Measurements from ENCODE around the gene ADSL.

The ADSL gene

DNA sequence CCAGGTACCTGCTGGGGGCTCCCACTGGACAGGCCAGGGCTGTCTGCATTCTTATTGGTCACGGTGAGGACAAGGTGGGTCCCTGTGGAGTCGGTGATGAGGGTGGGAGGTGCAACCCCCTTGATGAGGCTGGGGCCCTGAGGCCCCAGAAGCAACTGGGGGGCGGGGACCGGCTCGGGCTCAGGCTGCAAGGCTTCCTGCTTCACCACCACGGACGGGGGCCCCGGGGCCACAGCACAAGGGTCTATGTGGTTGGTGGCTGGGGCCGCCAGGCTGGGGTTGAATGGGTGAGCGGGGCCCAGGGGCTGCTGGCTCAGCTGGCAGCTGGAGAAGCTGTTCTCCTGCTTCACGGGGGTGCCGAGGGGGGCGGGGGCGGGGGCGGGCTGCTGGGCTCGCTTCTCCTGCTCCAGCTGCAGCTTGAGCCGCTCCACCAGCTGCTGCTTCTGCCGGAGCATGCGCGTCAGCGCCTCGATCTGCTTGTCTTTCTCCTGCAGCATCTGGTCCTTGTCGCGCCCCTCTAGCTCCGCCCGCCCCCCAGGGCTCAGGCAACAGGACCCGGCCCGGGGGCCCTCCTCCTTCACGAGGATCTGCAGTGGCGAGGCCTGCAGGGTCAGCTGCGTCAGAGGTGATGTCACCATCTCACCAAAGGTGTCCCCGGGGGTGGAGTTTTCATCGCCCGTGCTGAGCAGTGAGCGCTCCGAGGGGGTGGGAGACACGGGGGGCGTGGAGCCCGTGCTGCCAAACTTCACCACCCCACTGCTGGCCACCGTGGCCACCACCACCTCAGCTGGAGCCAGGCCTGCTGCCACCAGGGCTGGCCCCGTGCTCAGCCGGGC, 72.3 kb downstream of the ADSL start:
- no peak overlapping the region for H3K4me3 ChIP-seq (ENCODE audit: low read depth, low read length)
- no peak for DNase-seq (ENCODE audit: low read depth)
- TF ChIP-seq, protein P1, sequence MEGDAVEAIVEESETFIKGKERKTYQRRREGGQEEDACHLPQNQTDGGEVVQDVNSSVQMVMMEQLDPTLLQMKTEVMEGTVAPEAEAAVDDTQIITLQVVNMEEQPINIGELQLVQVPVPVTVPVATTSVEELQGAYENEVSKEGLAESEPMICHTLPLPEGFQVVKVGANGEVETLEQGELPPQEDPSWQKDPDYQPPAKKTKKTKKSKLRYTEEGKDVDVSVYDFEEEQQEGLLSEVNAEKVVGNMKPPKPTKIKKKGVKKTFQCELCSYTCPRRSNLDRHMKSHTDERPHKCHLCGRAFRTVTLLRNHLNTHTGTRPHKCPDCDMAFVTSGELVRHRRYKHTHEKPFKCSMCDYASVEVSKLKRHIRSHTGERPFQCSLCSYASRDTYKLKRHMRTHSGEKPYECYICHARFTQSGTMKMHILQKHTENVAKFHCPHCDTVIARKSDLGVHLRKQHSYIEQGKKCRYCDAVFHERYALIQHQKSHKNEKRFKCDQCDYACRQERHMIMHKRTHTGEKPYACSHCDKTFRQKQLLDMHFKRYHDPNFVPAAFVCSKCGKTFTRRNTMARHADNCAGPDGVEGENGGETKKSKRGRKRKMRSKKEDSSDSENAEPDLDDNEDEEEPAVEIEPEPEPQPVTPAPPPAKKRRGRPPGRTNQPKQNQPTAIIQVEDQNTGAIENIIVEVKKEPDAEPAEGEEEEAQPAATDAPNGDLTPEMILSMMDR (IDR thresholded peaks at IDR 0.05; ENCODE audit: control insufficient read depth, extremely low read depth, insufficient read depth) = no peak

DNA sequence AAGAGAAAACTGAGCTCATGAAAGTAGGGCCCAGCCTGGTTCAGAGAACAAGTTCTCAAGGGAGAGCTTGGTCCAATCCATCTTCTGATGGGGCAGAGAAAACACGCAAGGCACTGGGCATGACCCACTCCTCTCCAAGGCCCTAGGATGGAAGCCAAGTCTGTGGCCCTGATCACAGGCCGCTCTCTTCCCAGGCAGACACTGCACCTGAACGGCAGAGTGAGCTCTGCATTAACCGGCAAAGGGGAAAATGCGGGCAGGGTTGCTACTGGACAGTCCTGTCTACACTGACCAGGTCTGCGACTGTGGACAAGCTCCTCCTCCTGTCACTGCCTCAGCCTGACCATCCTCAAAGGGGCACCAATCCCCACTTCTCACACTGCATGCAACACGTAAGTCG, 73.4 kb downstream of the ADSL start:
- DNase-seq (ENCODE audit: low read depth) = no peak
- no peak overlapping the region for H3K4me3 ChIP-seq (ENCODE audit: low read depth, low read length)
- TF ChIP-seq, protein P1 (IDR thresholded peaks at IDR 0.05; ENCODE audit: control insufficient read depth, extremely low read depth, insufficient read depth) = no peak

DNA sequence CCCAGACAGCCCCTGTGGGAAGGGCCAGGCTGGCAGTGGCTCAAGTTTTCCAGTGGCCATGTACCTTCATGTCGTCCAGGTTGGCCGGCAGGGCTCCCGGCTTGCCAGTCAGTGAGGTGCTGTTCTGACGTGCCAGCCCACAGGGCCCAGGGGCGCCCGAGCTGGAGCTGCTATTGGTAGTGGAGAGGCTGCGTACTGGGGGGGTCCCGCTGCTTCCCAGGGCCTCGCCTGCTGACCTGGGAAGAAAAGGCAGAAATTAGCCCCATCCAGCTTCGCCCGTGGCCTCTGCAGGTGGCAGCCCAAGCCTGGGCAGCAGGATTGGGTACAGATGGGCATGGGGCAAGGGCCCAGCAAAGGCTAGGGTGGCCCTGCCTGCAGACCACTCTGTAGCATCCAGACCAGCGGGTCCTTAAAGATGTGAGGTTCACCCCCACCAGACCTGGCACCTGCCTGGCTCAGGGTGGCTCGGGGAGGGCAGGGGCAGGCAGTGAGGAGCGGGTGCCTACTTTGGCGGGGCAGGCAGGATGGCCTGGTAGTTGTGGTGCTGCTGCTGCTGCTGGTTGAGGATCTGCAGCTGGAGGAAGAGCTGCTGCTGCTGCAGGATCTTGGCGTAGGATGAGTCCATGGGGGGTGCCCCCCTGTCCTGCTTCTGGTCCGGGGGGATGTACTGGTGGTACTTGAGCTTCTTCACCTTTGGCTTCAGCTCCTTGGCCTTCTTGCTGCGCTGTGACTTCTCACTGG, 74.2 kb downstream of the ADSL start:
- DNase-seq (ENCODE audit: low read depth) = no peak
- no peak overlapping the region for H3K4me3 ChIP-seq (ENCODE audit: low read depth, low read length)
- TF ChIP-seq, protein P1 (IDR thresholded peaks at IDR 0.05; ENCODE audit: control insufficient read depth, extremely low read depth, insufficient read depth) = no peak

DNA sequence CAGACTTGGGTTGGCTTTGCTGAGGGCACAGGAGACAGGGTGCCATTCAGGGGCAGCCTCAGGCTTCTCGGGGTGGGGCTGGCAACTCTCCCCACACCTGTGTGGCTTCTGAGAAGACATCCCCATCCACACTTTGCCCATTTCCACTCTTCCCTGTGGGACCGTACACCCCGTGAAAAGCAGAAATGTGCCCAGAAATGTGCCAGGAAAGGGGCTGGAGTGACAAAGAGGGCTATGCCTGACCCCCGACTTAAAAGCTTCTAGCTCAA, 74.7 kb downstream of the ADSL start:
- no peak overlapping the region for H3K4me3 ChIP-seq (ENCODE audit: low read depth, low read length)
- TF ChIP-seq, protein P1 (IDR thresholded peaks at IDR 0.05; ENCODE audit: control insufficient read depth, extremely low read depth, insufficient read depth) = no peak
- no peak for DNase-seq (ENCODE audit: low read depth)

DNA sequence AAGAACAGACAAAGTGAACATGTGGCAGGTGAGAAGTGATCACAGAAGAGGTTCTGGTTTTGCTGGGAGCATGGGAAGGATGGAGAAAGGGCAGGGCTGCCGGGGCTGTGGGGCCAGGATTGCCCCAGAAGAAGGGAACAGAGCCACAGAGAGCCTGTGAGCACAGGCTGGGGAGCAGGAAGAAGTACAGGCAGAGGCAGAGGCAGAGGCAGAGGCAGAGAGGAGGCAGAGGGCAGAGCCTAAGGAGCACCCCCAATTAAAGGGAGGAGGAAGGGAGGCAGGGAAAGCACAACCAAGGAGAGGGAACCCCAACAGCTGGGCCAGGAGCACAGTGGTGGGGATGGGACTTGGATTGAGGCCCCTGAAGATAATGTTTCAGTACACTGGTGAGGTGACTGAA, 75.6 kb downstream of the ADSL start:
- no peak overlapping the region for H3K4me3 ChIP-seq (ENCODE audit: low read depth, low read length)
- TF ChIP-seq, protein P1 (IDR thresholded peaks at IDR 0.05; ENCODE audit: control insufficient read depth, extremely low read depth, insufficient read depth) = no peak
- no peak for DNase-seq (ENCODE audit: low read depth)

DNA sequence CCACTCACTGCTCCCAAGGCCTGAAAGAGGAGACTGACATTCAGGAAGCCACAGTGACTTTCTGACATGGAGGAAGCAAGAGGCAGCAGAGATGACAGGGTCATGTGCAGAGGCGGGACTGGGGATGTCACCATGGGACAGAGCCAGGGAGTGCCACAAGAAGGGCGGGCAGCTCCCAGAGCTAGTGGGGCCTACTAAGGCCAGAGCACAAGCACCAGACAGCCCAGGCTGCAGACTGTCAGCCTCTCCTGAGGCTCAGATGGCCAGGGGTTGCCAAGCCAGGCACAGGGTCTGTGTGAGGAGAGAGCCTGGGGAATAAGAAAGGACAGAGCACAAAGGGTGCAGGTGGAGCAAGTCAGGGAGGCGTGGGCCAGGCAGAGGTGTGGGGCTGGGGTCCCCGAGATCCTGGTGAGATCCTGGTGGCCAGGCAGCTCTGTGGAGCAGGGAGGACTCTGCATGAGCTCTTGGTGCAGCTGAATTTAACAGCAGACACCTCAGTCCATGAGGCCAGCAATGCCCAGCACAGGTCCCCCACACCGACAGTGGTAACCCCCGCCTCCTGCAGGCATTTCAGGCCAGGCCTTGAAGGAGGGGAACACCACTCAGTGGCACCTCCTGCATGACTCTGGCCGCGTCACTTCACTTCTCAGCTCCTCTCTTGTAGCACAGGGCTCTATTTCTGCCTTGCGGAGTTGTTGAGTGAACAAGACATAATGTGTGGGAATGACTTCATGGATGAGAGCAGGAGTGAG, 76.4 kb downstream of the ADSL start:
- DNase-seq (ENCODE audit: low read depth) = no peak
- TF ChIP-seq, protein P1 (IDR thresholded peaks at IDR 0.05; ENCODE audit: control insufficient read depth, extremely low read depth, insufficient read depth) = no peak
- no peak overlapping the region for H3K4me3 ChIP-seq (ENCODE audit: low read depth, low read length)
